HepG2 (cell line): ENCODE measurements around the gene ZNF644. TPM values are rescaled to one million over a fixed set of nuclear protein-coding genes. Genes with fewer than 3 reads are reported as not detected.

Experiments
- FOXJ3 ChIP-seq: sonication (generic); formaldehyde crosslinking; IDR thresholded peaks from 2 replicates; pipeline ENCODE4 v1.4.0; 2020; ENCODE audit warnings: missing genetic modification reagents, mild to moderate bottlenecking, borderline replicate concordance
- FOXP1 ChIP-seq, 2 experiments: fragments of 450-650 bp in 1 of 2; IDR thresholded peaks; 2 replicates each; pipeline ENCODE4 v1.6.1; 2017 to 2018; ENCODE audit warnings: antibody characterized with exemption in 1 of 2
- GATA4 ChIP-seq: sonication (generic); IDR thresholded peaks from 2 replicates; pipeline ENCODE4 v1.6.1; 2016; ENCODE audit warnings: antibody characterized with exemption, low read depth, borderline replicate concordance
- HMG20A ChIP-seq: IDR thresholded peaks from 2 replicates; pipeline ENCODE4 v1.6.1; 2016; ENCODE audit warnings: borderline replicate concordance
- HNF4G ChIP-seq, 2 experiments: sonication (generic) in 1 of 2; formaldehyde crosslinking in 1 of 2; IDR thresholded peaks; 2 replicates each; pipeline versions ENCODE4 v1.4.0 to v1.6.1; 2011 to 2020; ENCODE audit warnings: borderline replicate concordance in 2 of 2, low read depth in 2 of 2, mild to moderate bottlenecking in 2 of 2, low read length in 1 of 2, missing genetic modification reagents in 1 of 2, moderate library complexity in 1 of 2
- HOXD1 ChIP-seq: sonication (generic); formaldehyde crosslinking; IDR thresholded peaks from 2 replicates; pipeline ENCODE4 v1.5.0; 2020; ENCODE audit warnings: missing genetic modification reagents
- RFXAP ChIP-seq: sonication (generic); formaldehyde crosslinking; IDR thresholded peaks from 2 replicates; pipeline ENCODE4 v1.4.0; 2020; ENCODE audit warnings: missing genetic modification reagents, borderline replicate concordance
- TOPORS ChIP-seq: sonication (generic); formaldehyde crosslinking; IDR thresholded peaks from 2 replicates; pipeline ENCODE4 v1.8.0; 2023; ENCODE audit warnings: mild to moderate bottlenecking, missing genetic modification reagents
- ZC3H4 ChIP-seq: sonication (generic); formaldehyde crosslinking; IDR thresholded peaks from 2 replicates; pipeline ENCODE4 v1.4.0; 2020; ENCODE audit warnings: missing genetic modification reagents, borderline replicate concordance
- ZFAT ChIP-seq: sonication (generic); formaldehyde crosslinking; conservative IDR thresholded peaks from 2 replicates; pipeline ENCODE4 v1.8.1; 2023; ENCODE audit warnings: missing genetic modification reagents, inconsistent platforms
- ZFP1 ChIP-seq: IDR thresholded peaks from 2 replicates; pipeline ENCODE4 v1.6.1; 2016
- ZNF264 ChIP-seq: sonication (generic); formaldehyde crosslinking; IDR thresholded peaks from 2 replicates; pipeline ENCODE4 v1.4.0; 2020; ENCODE audit warnings: missing genetic modification reagents
- ZNF329 ChIP-seq: sonication (generic); formaldehyde crosslinking; IDR thresholded peaks from 2 replicates; pipeline ENCODE4 v1.9.0; 2021; ENCODE audit warnings: low read depth, mild to moderate bottlenecking, missing genetic modification reagents
- ZNF34 ChIP-seq: sonication (generic); formaldehyde crosslinking; IDR thresholded peaks from 2 replicates; pipeline ENCODE4 v1.4.0; 2020; ENCODE audit warnings: mild to moderate bottlenecking, missing genetic modification reagents, borderline replicate concordance
- ZNF629 ChIP-seq: sonication (generic); formaldehyde crosslinking; conservative IDR thresholded peaks from 2 replicates; pipeline ENCODE4 v1.5.0; 2020; ENCODE audit warnings: missing genetic modification reagents
- ZNF644 ChIP-seq: IDR thresholded peaks from 2 replicates; pipeline ENCODE4 v1.6.1; 2016; ENCODE audit warnings: low read depth
- polyA plus RNA-seq, 8 experiments: library from polyadenylated mRNA; depleted of rRNA in 3 of 8; stranded (reverse) in 7 of 8; unstranded in 1 of 8; fragments of >200 nt; fragmentation: Illumina TruSeq in 4 of 8; extraction: Trizol in 4 of 8; gene quantifications; 2 replicates each; pipeline versions ENCODE4 v1.2.1 to v1.2.3, GENCODE V29; 2011 to 2016; ENCODE audit warnings: low read depth in 4 of 8, missing spikeins in 1 of 8, mixed read lengths in 1 of 8; ENCODE audit not compliant: insufficient read depth in 1 of 8
- total RNA-seq, 5 experiments: library from RNA; depleted of rRNA; stranded (reverse); fragments of >200 nt; fragmentation: Illumina TruSeq; extraction: Trizol; gene quantifications; 2 replicates each; pipeline ENCODE4 v1.2.3, GENCODE V29; 2016; ENCODE audit warnings: low read depth in 1 of 5
- TF ChIP-seq, protein P1 (sequence below): IDR thresholded peaks from 2 replicates; pipeline ENCODE4 v1.6.1; 2012; ENCODE audit warnings: low read depth, low read length, improper control_type of control experiment
- TF ChIP-seq, protein P2 (sequence below): sonication (generic); formaldehyde crosslinking; IDR thresholded peaks from 2 replicates; pipeline ENCODE4 v1.5.1; 2020; ENCODE audit warnings: missing genetic modification reagents, mild to moderate bottlenecking, borderline replicate concordance
- TF ChIP-seq, protein P3 (sequence below), 2 experiments: sonication (generic) in 1 of 2; formaldehyde crosslinking in 1 of 2; IDR thresholded peaks; 2 replicates each; pipeline versions ENCODE4 v1.6.1 to v1.9.0; 2014 to 2022; ENCODE audit warnings: antibody characterized with exemption in 1 of 2, borderline replicate concordance in 1 of 2, inconsistent platforms in 1 of 2, low read depth in 1 of 2, missing genetic modification reagents in 1 of 2

Gene ZNF644
- total and polyA plus RNA-seq, 2 of the 13 experiments (the other 11 are each of a cell fraction or from before 2014, with no cell fraction given) = 17.7 to 51.7 TPM

DNA sequence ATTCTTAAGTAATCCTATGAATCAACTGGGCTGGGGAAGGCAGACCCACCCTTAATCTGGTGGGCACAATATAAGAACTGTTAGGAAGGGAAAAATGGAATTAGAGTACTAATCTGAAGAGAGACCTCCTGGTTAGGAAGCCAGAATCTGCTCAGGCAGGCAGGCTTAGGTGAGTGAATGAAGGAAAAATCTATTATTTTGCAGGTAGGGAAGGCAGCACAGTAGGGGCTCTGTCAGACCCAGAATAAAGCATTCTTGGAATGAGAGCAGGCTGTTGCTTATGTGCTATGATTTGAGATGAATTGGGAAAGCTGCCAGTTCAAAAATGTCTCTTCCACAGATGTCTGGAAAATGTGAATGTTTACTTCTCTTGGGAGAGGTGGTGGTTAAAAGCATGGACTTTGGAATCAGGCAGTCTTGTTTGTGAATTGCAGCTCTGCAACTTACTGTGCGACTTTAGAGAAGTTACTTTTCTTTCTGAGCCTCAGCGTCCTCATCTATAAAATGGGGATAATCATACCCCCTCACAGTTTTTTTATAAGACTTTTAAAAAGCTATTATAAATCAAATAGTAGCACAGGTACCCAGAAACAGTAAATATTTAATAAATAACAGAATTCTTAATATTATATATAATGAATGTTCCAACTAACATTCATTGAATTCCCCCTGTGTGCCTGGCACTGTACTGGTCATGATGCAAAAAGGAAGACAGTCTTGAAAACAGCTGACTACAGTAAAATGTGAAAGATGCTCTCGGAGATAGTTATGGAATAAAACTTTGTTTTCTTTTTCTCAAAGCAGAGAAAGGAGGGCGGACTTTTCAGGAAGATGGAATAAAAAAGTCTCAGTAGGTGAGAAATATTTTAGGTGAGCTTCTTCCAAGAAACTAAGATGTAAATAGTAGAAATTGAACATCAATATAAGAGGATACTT, 15.3 kb upstream of the ZNF644 start (continued):
- TF ChIP-seq, protein P1, sequence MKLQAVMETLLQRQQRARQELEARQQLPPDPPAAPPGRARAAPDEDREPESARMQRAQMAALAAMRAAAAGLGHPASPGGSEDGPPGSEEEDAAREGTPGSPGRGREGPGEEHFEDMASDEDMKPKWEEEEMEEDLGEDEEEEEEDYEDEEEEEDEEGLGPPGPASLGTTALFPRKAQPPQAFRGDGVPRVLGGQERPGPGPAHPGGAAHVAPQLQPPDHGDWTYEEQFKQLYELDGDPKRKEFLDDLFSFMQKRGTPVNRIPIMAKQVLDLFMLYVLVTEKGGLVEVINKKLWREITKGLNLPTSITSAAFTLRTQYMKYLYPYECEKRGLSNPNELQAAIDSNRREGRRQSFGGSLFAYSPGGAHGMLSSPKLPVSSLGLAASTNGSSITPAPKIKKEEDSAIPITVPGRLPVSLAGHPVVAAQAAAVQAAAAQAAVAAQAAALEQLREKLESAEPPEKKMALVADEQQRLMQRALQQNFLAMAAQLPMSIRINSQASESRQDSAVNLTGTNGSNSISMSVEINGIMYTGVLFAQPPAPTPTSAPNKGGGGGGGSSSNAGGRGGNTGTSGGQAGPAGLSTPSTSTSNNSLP = peak; percentile 54; the same call in 1 of the 2 replicates
- no peak for TF ChIP-seq ZC3H4 (CRISPR knock-in tag)
- TF ChIP-seq TOPORS = no peak
- TF ChIP-seq, protein P2, sequence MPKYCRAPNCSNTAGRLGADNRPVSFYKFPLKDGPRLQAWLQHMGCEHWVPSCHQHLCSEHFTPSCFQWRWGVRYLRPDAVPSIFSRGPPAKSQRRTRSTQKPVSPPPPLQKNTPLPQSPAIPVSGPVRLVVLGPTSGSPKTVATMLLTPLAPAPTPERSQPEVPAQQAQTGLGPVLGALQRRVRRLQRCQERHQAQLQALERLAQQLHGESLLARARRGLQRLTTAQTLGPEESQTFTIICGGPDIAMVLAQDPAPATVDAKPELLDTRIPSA = no peak
- TF ChIP-seq RFXAP (CRISPR knock-in tag) = no peak
- no peak for TF ChIP-seq ZNF644 (CRISPR knock-in tag)
- no peak for TF ChIP-seq FOXP1 (IDR thresholded peaks at IDR 0.05)
- TF ChIP-seq FOXP1 (CRISPR knock-in tag; IDR thresholded peaks at IDR 0.05) = peak; percentile 42; the same call in 1 of the 2 replicates
- TF ChIP-seq ZFP1 = no peak
- no peak for TF ChIP-seq ZFAT
- TF ChIP-seq HMG20A (CRISPR knock-in tag) = peak; percentile 72; the same call in 1 of the 2 replicates
- TF ChIP-seq, protein P3, sequence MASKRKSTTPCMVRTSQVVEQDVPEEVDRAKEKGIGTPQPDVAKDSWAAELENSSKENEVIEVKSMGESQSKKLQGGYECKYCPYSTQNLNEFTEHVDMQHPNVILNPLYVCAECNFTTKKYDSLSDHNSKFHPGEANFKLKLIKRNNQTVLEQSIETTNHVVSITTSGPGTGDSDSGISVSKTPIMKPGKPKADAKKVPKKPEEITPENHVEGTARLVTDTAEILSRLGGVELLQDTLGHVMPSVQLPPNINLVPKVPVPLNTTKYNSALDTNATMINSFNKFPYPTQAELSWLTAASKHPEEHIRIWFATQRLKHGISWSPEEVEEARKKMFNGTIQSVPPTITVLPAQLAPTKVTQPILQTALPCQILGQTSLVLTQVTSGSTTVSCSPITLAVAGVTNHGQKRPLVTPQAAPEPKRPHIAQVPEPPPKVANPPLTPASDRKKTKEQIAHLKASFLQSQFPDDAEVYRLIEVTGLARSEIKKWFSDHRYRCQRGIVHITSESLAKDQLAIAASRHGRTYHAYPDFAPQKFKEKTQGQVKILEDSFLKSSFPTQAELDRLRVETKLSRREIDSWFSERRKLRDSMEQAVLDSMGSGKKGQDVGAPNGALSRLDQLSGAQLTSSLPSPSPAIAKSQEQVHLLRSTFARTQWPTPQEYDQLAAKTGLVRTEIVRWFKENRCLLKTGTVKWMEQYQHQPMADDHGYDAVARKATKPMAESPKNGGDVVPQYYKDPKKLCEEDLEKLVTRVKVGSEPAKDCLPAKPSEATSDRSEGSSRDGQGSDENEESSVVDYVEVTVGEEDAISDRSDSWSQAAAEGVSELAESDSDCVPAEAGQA (IDR thresholded peaks at IDR 0.05; ENCODE audit: low read depth) = no peak
- TF ChIP-seq, protein P3 (CRISPR knock-in tag; IDR thresholded peaks at IDR 0.05; ENCODE audit: borderline replicate concordance) = no peak
- TF ChIP-seq ZNF629 (CRISPR knock-in tag) = peak; percentile 97
- TF ChIP-seq ZNF34 (CRISPR knock-in tag) = no peak
- peak; percentile 74 for TF ChIP-seq HNF4G (IDR thresholded peaks at IDR 0.05; ENCODE audit: borderline replicate concordance, low read depth, low read length)
- peak; percentile 42; the same call in 1 of the 2 replicates for TF ChIP-seq HNF4G (CRISPR knock-in tag; IDR thresholded peaks at IDR 0.05; ENCODE audit: borderline replicate concordance, low read depth)
- no peak for TF ChIP-seq GATA4
- TF ChIP-seq ZNF329 (CRISPR knock-in tag) = no peak
- no peak for TF ChIP-seq ZNF264 (CRISPR knock-in tag)
- TF ChIP-seq FOXJ3 = peak; percentile 34; the same call in 1 of the 2 replicates
- no peak for TF ChIP-seq HOXD1 (CRISPR knock-in tag)
